ENCODE measurements around the gene VAC14.

The VAC14 gene

DNA sequence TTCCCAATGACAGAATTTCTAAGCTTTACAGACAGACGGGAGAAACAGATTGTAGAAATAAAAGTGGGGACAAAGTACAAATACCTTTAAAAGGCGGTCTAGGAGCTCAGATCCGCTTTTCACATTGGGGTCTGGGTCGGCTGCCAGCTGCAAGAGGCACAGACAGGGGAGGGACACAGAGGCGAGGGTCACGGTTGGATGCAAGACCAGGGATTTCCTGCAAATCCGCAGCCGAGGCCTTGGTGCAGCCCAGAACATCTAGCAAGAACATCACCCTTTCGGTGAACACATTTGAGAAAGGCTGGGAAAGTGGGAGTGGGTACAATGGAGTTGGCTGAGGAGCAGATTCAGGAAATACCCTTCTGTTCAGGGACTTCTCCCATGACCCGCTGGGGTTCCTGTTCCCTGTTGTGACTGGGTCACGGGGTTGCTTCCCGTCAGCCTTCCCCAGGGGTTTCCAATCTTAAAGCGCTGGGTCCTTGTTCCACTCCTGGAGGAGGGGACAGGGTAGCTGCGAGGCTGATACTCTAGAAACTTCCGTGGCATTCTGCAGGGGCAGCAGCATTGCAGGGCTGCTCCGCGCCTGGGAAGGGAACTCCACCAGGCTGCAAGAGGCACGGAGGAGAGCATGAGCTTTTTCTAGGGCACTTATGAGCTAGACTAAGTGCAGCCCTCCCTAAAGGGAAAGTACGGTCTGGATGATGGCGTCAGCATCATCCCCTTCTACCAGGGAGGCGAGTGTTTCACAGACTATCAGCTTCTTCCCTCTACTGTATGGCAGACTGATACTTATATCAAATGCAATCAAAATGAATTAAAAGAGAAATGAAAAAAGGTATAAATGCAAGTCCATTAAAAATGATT is 16.0 kb downstream of the VAC14 start:
- no peak for DNase-seq

DNA sequence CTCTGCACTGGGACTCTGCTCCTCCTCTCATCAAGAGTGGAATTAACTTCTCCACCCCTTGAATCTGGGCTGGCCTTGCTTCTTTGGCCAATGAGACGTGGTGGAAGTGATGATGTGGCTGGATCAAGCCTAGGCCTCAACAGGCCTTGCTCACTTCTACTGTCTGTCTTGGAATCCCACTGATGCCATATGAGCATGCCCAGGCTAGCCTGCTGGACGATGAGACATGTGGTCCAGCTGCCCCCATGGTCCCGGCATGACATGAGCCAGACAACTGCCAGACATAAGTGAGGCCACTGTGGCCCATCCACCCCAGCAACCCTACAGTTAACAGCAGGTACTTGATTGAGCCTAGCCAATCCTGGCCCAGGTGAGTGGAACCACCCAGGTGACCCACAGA is 18.7 kb downstream of the VAC14 start:
- no peak for DNase-seq

GRCh38 chr16:70781800-70782199 is 19.2 kb downstream of the VAC14 start:
- no peak for DNase-seq

GRCh38 chr16:70780546-70780945 is 20.4 kb downstream of the VAC14 start:
- DNase-seq: no peak

DNA sequence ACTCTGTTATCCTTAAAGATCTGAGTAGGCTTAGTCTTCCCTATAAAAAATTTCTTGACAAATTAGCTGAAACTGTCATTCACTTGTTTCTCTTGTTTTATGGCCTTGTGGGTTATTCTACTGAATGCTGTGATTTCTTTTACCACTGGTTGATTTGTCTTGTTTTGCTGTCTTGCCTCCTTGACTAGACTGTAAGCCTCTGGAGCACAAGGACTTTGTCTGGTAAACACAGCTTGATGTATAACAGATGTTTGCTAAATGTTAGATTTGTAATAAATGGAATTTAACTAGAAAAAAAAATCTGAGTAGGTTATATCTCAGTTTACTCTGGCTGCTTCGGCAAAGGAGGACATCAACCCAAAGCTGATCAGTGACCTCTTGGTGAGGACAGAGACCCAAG is 21.6 kb downstream of the VAC14 start:
- DNase-seq: no peak

DNA sequence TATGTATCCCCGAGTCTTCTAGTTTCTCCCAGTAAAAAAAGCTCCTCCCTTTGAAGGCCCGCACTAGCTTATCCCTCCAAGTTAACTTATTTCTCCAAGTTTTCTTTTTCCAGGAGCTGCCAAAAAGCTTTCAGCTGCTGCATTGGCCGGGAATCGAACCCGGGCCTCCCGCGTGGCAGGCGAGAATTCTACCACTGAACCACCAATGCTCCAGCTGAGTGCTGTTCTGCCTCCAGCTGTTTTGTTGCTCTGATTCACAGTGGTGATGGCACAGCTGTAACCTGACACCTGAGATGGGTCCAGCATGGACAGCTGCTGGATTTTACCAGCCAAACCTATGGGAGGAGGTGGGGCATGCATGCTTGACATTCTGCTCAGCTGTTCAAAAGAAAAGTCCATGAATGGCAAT is 22.1 kb downstream of the VAC14 start:
- peak; percentile 91 for DNase-seq

DNA sequence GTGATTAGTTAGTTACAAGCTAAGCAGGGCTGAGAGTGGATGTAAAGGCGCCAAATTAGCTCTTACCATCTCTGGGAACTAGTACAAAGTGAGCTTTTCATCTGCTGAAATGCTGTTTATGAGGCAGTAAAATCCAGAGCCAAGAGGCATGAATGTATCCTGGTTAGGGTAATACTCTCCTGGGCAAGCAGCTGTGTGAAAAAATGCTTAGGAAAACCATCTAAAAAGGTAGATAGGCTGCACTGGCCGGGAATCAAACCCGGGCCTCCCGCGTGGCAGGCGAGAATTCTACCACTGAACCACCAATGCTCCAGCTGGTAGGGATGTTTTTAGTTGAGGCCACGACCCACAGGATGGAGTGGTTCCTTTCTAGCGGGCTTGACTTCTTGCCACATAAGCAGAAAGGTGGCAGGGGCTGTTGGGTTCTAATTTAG is 23.0 kb downstream of the VAC14 start:
- DNase-seq: peak; percentile 72

- DNase-seq: no peak
These were observed 23.5 kb downstream of the VAC14 start for GRCh38 chr16:70777496-70777895.

GRCh38 chr16:70775399-70775798 is 25.6 kb downstream of the VAC14 start:
- DNase-seq: no peak

DNA sequence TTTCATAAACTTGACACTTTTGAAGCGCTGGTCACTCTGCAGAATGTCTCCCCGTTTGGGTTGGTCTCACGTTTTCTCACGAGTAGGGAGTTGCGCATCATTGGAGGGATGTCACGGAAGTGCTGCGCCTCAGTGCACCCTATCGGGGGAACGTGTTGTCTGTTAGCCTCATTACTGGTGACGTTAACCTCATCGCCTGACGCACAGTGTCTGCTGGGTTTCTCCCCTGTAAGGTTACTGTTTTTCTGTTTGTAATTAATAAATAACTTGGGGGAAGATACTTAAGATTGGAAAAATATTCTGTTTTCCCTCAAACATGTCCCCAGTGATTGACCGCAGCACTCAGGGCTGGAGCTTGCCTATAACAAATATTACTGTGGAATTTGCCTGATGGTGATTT is 26.7 kb downstream of the VAC14 start:
- no peak for DNase-seq

DNA sequence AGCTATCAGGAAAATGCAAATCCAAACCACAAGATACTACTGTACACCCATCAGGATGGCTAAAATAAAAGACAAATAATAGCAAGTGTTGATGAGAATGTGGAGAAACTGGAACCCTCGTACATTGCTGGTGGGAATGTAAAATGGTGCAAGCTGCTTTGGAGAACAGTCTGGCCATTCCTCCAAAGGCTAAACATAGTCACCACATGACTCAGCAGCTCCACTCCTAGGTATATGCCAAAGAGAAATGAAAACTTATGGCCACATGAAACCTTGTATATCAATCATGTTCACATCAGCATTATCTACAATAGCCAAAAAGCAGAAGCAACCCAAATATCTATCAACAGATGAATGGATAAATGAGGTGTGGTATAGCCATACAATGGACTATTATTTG is 28.5 kb downstream of the VAC14 start:
- no peak for DNase-seq

DNA sequence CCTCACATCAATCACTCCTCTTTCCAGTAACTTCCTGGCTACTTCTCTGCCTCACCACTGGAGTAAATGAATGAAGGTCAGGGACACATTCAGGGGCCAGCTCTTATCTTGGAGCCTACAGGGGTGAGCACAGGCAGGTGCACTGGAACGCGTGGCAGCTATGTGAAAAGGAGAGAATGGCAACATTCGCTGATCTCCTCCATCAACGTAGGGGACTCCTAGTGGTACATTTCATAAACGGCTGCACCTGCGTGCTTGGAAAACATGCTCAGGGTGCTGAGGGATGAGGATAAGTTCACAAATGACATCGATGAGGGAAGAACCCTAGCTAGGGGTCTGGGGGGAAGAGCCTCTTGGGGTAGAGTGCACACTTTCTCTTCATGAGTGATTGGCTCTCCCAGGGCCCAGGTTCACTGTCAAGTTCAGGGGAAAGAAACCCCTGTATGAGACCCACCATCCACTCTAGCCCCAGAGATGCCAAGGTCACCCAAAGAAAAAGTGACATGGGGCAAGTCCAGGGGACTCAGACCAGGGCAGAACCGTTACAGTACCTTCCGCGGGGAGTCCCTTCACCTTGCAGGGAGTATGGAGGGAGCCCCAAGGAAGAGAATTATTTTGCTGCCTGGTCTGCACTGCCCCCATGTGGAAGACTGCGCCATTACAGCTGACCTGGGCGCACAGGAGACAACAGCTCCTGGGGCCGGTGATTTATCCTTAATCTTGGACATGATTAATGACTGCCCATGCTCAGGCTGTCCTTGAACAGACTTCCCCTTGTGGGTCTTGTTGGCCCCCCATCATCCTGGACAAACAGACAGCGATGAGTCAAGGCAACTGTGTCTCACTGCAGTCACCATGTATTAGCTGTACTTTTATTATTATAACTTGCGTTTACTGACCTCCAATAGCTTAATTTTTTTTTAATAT is 30.1 kb downstream of the VAC14 start:
- no peak for DNase-seq

DNA sequence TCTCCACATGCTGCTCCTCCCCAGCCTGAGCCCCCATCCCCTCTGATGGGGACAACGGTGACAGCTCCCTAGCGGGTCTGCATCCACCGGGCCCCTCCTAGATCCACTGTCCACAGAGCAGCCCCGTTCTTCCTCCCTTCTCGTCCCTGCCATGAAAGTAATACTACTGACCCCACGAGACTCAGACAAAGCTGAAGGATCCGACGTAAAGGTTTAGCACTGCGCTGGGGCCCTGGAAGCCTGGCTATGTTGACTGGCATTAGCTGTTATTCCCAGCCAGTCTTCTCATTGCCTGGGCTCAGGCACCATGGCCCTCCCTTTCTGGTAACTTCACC is 30.7 kb downstream of the VAC14 start:
- DNase-seq: no peak

DNA sequence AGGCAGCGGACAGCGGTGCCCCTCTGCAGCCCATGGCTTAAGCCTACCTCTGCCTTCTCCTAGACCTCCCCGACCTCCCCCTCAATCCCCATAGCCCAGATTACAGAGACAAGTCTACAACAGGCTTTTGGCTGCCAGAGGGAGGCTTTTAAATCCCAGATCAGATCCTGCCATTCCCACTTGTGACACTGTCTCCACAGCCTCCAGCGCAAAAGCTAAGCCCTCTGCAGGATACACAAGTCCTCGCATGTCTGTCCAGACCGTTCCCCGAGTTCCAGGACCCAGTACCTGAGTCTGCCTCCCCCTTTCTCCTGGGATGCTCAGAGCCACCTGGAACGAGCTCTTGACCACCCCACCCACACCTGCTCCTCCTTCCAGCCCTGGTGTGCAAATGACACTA is 31.2 kb downstream of the VAC14 start:
- peak; percentile 26 for DNase-seq

- peak; percentile 13 for DNase-seq
These were observed 31.8 kb downstream of the VAC14 start for GRCh38 chr16:70769131-70769530.

GRCh38 chr16:70768203-70768580 is 32.8 kb downstream of the VAC14 start:
- no peak for DNase-seq

DNA sequence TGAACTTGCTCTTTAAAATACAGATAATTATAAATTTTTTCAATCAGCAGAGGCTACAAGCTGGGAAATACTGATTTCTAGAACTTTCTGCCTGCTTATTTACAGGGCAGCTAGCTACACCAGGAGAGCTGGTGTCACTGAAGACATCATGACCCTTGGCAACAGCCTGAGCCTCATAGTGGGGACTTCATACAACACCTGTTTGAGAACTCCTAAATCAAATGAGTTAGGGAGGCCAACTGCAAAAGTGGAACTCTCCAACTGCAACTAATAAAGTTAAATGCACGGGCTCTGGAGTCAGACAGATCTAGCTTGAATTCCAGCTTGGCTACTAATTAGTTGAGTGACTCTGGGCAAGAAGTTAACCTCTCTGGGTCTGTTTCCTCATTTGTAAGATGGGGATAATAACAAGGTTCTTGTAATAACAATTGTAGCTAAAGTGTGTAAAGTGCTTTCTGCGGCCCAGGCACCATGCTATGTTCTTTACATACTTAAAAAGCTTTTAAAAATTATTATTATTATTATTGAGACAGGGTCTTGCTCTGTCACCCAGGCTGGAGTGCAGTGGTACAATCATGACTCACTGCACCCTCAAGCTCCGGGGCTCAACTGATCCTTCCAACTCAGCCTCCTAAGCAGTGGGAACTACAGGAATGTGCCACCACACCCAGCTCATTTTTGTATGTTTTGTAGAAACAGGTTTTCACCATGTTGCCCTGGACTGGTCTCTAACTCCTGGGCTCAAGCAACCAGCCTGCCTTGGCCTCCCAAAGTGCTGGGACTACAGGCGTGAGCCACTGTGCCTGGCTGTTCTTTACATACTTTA is 33.4 kb downstream of the VAC14 start:
- DNase-seq: peak; percentile 3

DNA sequence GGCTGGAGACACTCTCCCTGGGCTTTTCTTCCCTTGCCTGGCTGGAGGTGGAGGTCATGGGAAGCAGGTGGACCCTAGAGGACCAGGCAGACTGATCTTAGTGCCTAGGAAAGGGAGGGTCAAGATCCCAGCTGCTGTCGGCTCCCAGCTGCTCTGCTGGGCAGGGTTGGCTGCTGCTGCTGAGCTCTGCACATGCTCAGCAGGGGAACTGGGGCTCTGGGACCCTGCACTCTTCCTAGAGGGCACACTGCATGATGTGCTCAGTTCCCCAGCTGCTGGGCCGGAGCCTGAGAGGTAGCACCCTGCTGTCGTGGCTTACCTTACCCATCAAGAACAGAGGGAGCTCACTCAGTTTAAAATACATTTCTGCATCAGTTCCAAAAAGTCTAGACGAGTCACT is 34.3 kb downstream of the VAC14 start:
- no peak for DNase-seq

GRCh38 chr16:70766176-70766575 is 34.8 kb downstream of the VAC14 start:
- peak; percentile 8 for DNase-seq

GRCh38 chr16:70765491-70765890 is 35.5 kb downstream of the VAC14 start:
- DNase-seq: peak; percentile 11

DNA sequence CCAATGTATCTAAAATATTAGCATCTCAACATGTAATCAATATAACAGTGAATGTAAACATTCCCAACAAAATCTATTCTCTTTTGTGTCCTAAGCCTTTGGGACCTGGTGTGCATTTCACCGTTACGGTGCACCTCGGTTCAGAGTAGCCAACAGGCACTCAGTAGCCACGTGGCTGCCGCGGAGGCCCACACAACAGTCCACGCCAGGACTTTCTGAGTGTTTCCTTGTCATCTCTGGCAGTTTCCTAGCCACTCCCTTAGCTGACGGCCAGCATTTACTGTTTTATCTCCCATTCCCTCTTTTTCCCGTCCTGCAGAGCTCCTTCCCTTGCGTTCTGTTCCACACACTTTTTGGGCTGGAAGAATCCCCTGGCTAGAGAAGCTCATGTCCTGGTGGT is 36.3 kb downstream of the VAC14 start:
- no peak for DNase-seq

- DNase-seq: peak; percentile 5
These were observed 40.7 kb downstream of the VAC14 start for GRCh38 chr16:70760221-70760620.

GRCh38 chr16:70759666-70760065 is 41.3 kb downstream of the VAC14 start:
- DNase-seq: peak; percentile 16

Measured in left hindlimb (tissue), 1 donor.